Heart right ventricle (tissue), 16 donors: ENCODE measurements around the gene RTL3. TPM values are rescaled to one million over a fixed set of nuclear protein-coding genes. Genes with fewer than 3 reads are reported as not detected.

Source experiments
- ATAC-seq, 8 donors: fragments of 200-7000 bp; cut with Tn5 transposase; one replicate each; pipeline ENCODE4 v1.9.1; 2020; ENCODE audit warnings: mild to moderate bottlenecking in 8 of 8, moderate library complexity in 8 of 8, moderate number of reproducible peaks in 1 of 8
- DNase-seq, 2 donors: peaks; one replicate each; pipeline ENCODE4 v3.0.0-alpha.2; 2020
- H3K27ac ChIP-seq, 10 donors: fragments of 200-600 bp; sonication (generic) in 2 of 10; one replicate each; pipeline versions ENCODE4 v1.5.0 to v1.8.0; 2020 to 2022; ENCODE audit warnings: mild to moderate bottlenecking in 3 of 10
- H3K27me3 ChIP-seq, 7 donors: fragments of 200-600 bp; one replicate each; pipeline ENCODE4 v1.8.0; 2021 to 2022; ENCODE audit warnings: mild to moderate bottlenecking in 2 of 7
- H3K36me3 ChIP-seq, 9 donors: fragments of 200-600 bp; sonication (generic) in 1 of 9; one replicate each; pipeline versions ENCODE4 v1.5.0 to v1.8.0; 2020 to 2022; ENCODE audit warnings: mild to moderate bottlenecking in 2 of 9
- H3K4me1 ChIP-seq, 9 donors: fragments of 200-600 bp; sonication (generic) in 1 of 9; one replicate each; pipeline versions ENCODE4 v1.5.0 to v1.8.0; 2020 to 2022; ENCODE audit warnings: mild to moderate bottlenecking in 4 of 9
- H3K4me3 ChIP-seq, 10 donors: fragments of 200-600 bp; sonication (generic) in 2 of 10; one replicate each; pipeline versions ENCODE4 v1.5.0 to v1.8.0; 2020 to 2022; ENCODE audit warnings: mild to moderate bottlenecking in 7 of 10, moderate library complexity in 2 of 10
- H3K9me3 ChIP-seq, 11 donors: fragments of 200-600 bp in 10 of 11; sonication (generic) in 2 of 11; one replicate each; pipeline versions ENCODE4 v1.5.0 to v1.8.0; 2013 to 2022; ENCODE audit warnings: mild to moderate bottlenecking in 2 of 11, control low read depth in 1 of 11, moderate library complexity in 1 of 11
- CTCF ChIP-seq, 9 donors: fragments of 200-600 bp; sonication (generic) in 2 of 9; IDR thresholded peaks; one replicate each; pipeline versions ENCODE4 v1.5.0 to v1.8.0; 2021 to 2022; ENCODE audit warnings: antibody characterized with exemption in 9 of 9, mild to moderate bottlenecking in 5 of 9, moderate library complexity in 1 of 9
- WGBS, 2 donors: extraction: QIAGEN DNeasy Blood & Tissue Kit; methylation state at CpG; one replicate each; pipeline ENCODE4 v1.1.7; 2013; ENCODE audit warnings: inconsistent platforms in 1 of 2; 5-methylcytosine and 5-hydroxymethylcytosine counted together
- intact Hi-C, 10 donors: fragments of 100-400 bp; cut with DNase I; formaldehyde crosslinking; loops; one replicate each; pipeline versions ENCODE4 v1.11.1 to v1.14.2; 2022
- polyA plus RNA-seq, 2 donors: library from polyadenylated mRNA; stranded (reverse); fragments of 200-250 nt; gene quantifications; one replicate each; pipeline ENCODE4 v1.2.3, GENCODE V29; 2013
- total RNA-seq, 10 donors: library from RNA; stranded (reverse); fragmentation: NEBNext Ultra II Directional in 3 of 10; extraction: Animal tissue kit (Norgen Biotek cat#: 25700) in 3 of 10; gene quantifications; one replicate each; pipeline versions ENCODE4 v1.2.1 to v1.2.4, GENCODE V29; 2021 to 2023
- donor health status: Arrhythmogenic right ventricular cardiomyopathy.
- donor health status: ischemic (EF 13 %, LVEDD 7.1; RV severe dilation, severe dysfunction).
- donor health status: healthy with polysubstance abuse.
- donor health status: DM: no; HTN: yes; CAD: no.
- donor health status: DM: no; HTN: no; CAD: no.
- donor health status: ischemic (EF 25% LVEDD 6.9; RV normal size, moderate dysfunction).
- donor health status: ischemic (EF 25% LVEDD 5.7; RV mildly dilated, moderate dysfunction).
- donor health status: healthy.
- donor health status: DM: yes; HTN: yes; CAD: no.
- donor health status: Ischemic cardiomyopathy.
- donor health status: ischemic (EF 35%, LVEDD 5.7; RV mildly dilated, moderate dysfunction).
- donor health status: nonischemic (EF 11% LVEDD 7.7; RV severe dilation, severe dysfunction).
- donor health status: DM: yes; HTN: yes; CAD: no.
- donor health status: PGD.
- donor health status: ischemic (EF 29% LVEDD 5.4; RV normal size, mild dysfunction).
- donor health status: nonischemic (EF 23%, LVEDD 6.1; RV moderate dilation, normal function).

RTL3 gene
- total and polyA plus RNA-seq, 12 donors: 0.01 to 0.59 (median 0.19) TPM; not detected in 5

GRCh38 chrX:78693536-78693935 is 34.4 kb upstream of the RTL3 start:
- Histone ChIP-seq H3K9me3 (no peaks in the 10 kb centered on the region), H3K36me3 (no peaks in the 10 kb centered on the region), H3K4me3 (no peak overlapping the region), H3K27ac (peak overlapping the region in 3 of 10 donors; percentile 19 to 44 (median 22)), H3K27me3 (peaks cover 0 to 3% (median 0%) of the 10 kb centered on the region in 7 donors), H3K4me1 (no peaks in the 10 kb centered on the region)
- DNase-seq (peak in 1 of 2 donors; percentile 9), ATAC-seq (peak in 3 of 8 donors; percentile 37 to 58 (median 49))
- 55 to 66% methylated on average over 3 of the region's 3 CpGs for WGBS, 2 donors
- intact Hi-C loops: no loop called here
- no peak for TF ChIP-seq CTCF (IDR thresholded peaks at IDR 0.05)

- no peak for TF ChIP-seq CTCF (IDR thresholded peaks at IDR 0.05)
- H3K4me3 ChIP-seq: no peak overlapping the region
- DNase-seq (no peak), ATAC-seq (peak in 1 of 8 donors; percentile 20)
- no peaks in the 10 kb centered on the region for H3K9me3 ChIP-seq
- H3K27ac ChIP-seq: peak overlapping the region in 3 of 10 donors; percentile 19 to 29 (median 22)
- H3K4me1 ChIP-seq: no peaks in the 10 kb centered on the region
- H3K27me3 ChIP-seq: peaks cover 0 to 3% (median 0%) of the 10 kb centered on the region in 7 donors
- no peaks in the 10 kb centered on the region for H3K36me3 ChIP-seq
- intact Hi-C loops: no loop called here
- WGBS, 2 donors: 50% methylated on average over 3 of the region's 3 CpGs
Measured at GRCh38 chrX:78693012-78693411, 33.9 kb upstream of the RTL3 start.

- no peak for TF ChIP-seq CTCF (IDR thresholded peaks at IDR 0.05)
- Histone ChIP-seq H3K4me1 (no peaks in the 10 kb centered on the region), H3K27ac (no peak overlapping the region), H3K9me3 (no peaks in the 10 kb centered on the region), H3K4me3 (no peak overlapping the region), H3K36me3 (no peaks in the 10 kb centered on the region), H3K27me3 (peaks cover 0 to 3% (median 0%) of the 10 kb centered on the region in 7 donors)
- intact Hi-C loops: no loop called here
- DNase-seq: no peak
- 78 to 97% methylated on average over 2 of the region's 2 CpGs for WGBS, 2 donors
- ATAC-seq: no peak
Measured at GRCh38 chrX:78687586-78687985, 28.5 kb upstream of the RTL3 start.

- DNase-seq: no peak
- no peak overlapping the region for H3K4me3 ChIP-seq
Measured at GRCh38 chrX:78673246-78673645, 14.1 kb upstream of the RTL3 start.

More at GRCh38 chrX:78673246-78673645, 14.1 kb upstream of the RTL3 start:
- Histone ChIP-seq H3K9me3 (no peaks in the 10 kb centered on the region), H3K4me1 (no peaks in the 10 kb centered on the region), H3K27me3 (peaks cover 0 to 15% (median 0%) of the 10 kb centered on the region in 7 donors), H3K36me3 (no peaks in the 10 kb centered on the region), H3K27ac (no peak overlapping the region)
- TF ChIP-seq CTCF (IDR thresholded peaks at IDR 0.05): no peak
- ATAC-seq: no peak
- intact Hi-C loops: no loop called here
